GM12878 (cell line): ENCODE measurements around the gene SPR. TPM values are rescaled to one million over a fixed set of nuclear protein-coding genes. Genes with fewer than 3 reads are reported as not detected.
A peak's percentile ranks its signal among the peaks of the same experiment; 100 is the strongest.

Source experiments
- ATAC-seq: fragments of 200-7000 bp; cut with Tn5 transposase; 3 replicates; pipeline ENCODE4 v1.9.1; 2020; ENCODE audit warnings: mild to moderate bottlenecking, moderate library complexity
- BruUV-seq: library from RNA; stranded (reverse); fragments of 400-500 nt; replicated peaks from 2 replicates; lab custom pipeline; 2021; lab: Mats Ljungman, UMichigan
- CTCF ChIA-PET: fragments of 300-600 bp; sonication (Branson Sonifier 250); formaldehyde crosslinking; extraction: SDS; loops from one replicate; lab custom pipeline; 2021; ENCODE audit warnings: inconsistent platforms; lab: Yijun Ruan, JAX
- POLR2A ChIA-PET: fragments of 350-600 bp; formaldehyde crosslinking; extraction: SDS; loops from one replicate; lab custom pipeline; 2021; ENCODE audit warnings: inconsistent platforms; lab: Charles Lee
- RAD21 ChIA-PET: fragments of 300-600 bp; sonication (Branson Sonifier 250); formaldehyde crosslinking; loops from one replicate; lab custom pipeline; 2023; ENCODE audit warnings: antibody characterized with exemption; ENCODE audit not compliant: unreplicated experiment; lab: Charles Lee
- SMC1A ChIA-PET: fragments of 300-600 bp; sonication (Branson Sonifier 250); formaldehyde crosslinking; loops from one replicate; lab custom pipeline; 2023; ENCODE audit not compliant: unreplicated experiment, uncharacterized antibody; lab: Charles Lee
- DNase-seq: peaks from one replicate; pipeline ENCODE4 v3.0.0-alpha.2; 2011; ENCODE audit warnings: low read depth, low spot score
- FAIRE-seq: peaks from 3 replicates; lab custom pipeline; 2011; peaks lifted over from hg19 to GRCh38; lab: Jason Lieb, UNC
- H2AFZ ChIP-seq: 2 replicates; pipeline ENCODE4 v1.6.0; 2011; ENCODE audit warnings: low read depth, low read length, control low read depth; ENCODE audit not compliant: control insufficient read depth
- H3K27ac ChIP-seq: 2 replicates; pipeline ENCODE4 v1.5.1; 2011; ENCODE audit warnings: control low read depth; ENCODE audit not compliant: control insufficient read depth, insufficient read depth
- H3K27me3 ChIP-seq, 2 experiments: replicated peaks in 1 of 2; 2 replicates each; pipeline versions ENCODE4 v1.6.0 to v1.6.1; 2011; ENCODE audit warnings: low read length in 1 of 2; ENCODE audit not compliant: control insufficient read depth in 2 of 2, insufficient read depth in 2 of 2
- H3K36me3 ChIP-seq, 2 experiments: 2 replicates each; pipeline ENCODE4 v1.5.1; 2011; ENCODE audit warnings: low read length in 1 of 2; ENCODE audit not compliant: control insufficient read depth in 2 of 2, insufficient read depth in 2 of 2
- H3K4me1 ChIP-seq: 2 replicates; pipeline ENCODE4 v1.6.1; 2011; ENCODE audit warnings: mild to moderate bottlenecking, low read length, moderate library complexity, mixed read lengths; ENCODE audit not compliant: control insufficient read depth, insufficient read depth
- H3K4me2 ChIP-seq: 2 replicates; pipeline ENCODE4 v1.6.0; 2011; ENCODE audit warnings: control low read depth; ENCODE audit not compliant: control insufficient read depth, insufficient read depth
- H3K4me3 ChIP-seq: fragments of 200-600 bp; sonication (generic); 2 replicates; pipeline ENCODE4 v1.5.1; 2016
- H3K79me2 ChIP-seq: 2 replicates; pipeline ENCODE4 v1.6.0; 2011; ENCODE audit warnings: low read length; ENCODE audit not compliant: control insufficient read depth, insufficient read depth
- H3K9ac ChIP-seq: 2 replicates; pipeline ENCODE4 v1.8.0; 2011; ENCODE audit warnings: low read length, control low read depth, mixed read lengths; ENCODE audit not compliant: control insufficient read depth, insufficient read depth
- H3K9me3 ChIP-seq: replicated peaks from 3 replicates; pipeline ENCODE4 v1.5.1; 2011; ENCODE audit warnings: mild to moderate bottlenecking, low read length; ENCODE audit not compliant: control insufficient read depth, insufficient read depth
- H4K20me1 ChIP-seq: 2 replicates; pipeline ENCODE4 v1.6.0; 2011; ENCODE audit not compliant: control insufficient read depth, insufficient read depth
- BRCA1 ChIP-seq: IDR thresholded peaks from 2 replicates; pipeline ENCODE4 v1.6.1; 2011; ENCODE audit warnings: low read depth, low read length, improper control_type of control experiment
- EZH2 ChIP-seq: IDR thresholded peaks from 2 replicates; pipeline ENCODE4 v1.6.1; 2012; ENCODE audit warnings: low read depth, mild to moderate bottlenecking, control low read depth, inconsistent platforms, low read length, borderline replicate concordance; ENCODE audit not compliant: control insufficient read depth
- IKZF1 ChIP-seq: fragments of 450-650 bp; conservative IDR thresholded peaks from 2 replicates; pipeline ENCODE4 v1.6.1; 2017; ENCODE audit warnings: antibody characterized with exemption, mild to moderate bottlenecking
- PBX3 ChIP-seq: IDR thresholded peaks from 2 replicates; pipeline ENCODE4 v1.6.1; 2011; ENCODE audit warnings: mild to moderate bottlenecking, low read depth, low read length, moderate library complexity; ENCODE audit not compliant: insufficient replicate concordance
- PKNOX1 ChIP-seq: fragments of 450-650 bp; IDR thresholded peaks from 2 replicates; pipeline ENCODE4 v1.6.1; 2016; ENCODE audit warnings: mild to moderate bottlenecking
- WGBS: methylation state at CpG from one replicate; pipeline ENCODE4 v1.1.6; 2016; ENCODE audit warnings: low lambda C conversion rate; ENCODE audit not compliant: insufficient replicate concordance, insufficient coverage; ENCODE audit errors: missing lambda C conversion rate; 5-methylcytosine and 5-hydroxymethylcytosine counted together
- in situ Hi-C: fragments of 300-500 bp; cut with MboI; formaldehyde crosslinking; loops from 9 replicates; pipeline ENCODE4 v1.14.3; 2018; ENCODE audit warnings: mixed read lengths
- intact Hi-C: fragments of 100-400 bp; cut with micrococcal nuclease; formaldehyde crosslinking; loops from one replicate; pipeline ENCODE4 v1.14.2; 2022; ENCODE audit not compliant: unreplicated experiment
- polyA plus RNA-seq, 11 experiments: library from polyadenylated mRNA; depleted of rRNA in 4 of 11; unstranded in 6 of 11; stranded (reverse) in 5 of 11; fragments of >200 nt; fragmentation: Nextera tagmentation in 4 of 11; fragmentation: Illumina TruSeq in 1 of 11; extraction: Ambion mirVana in 4 of 11; extraction: Trizol in 1 of 11; gene quantifications; 1 replicate in 1 of 11; 2 replicates in 10 of 11; pipeline versions ENCODE4 v1.2.1 to v1.2.3, GENCODE V29; 2011 to 2016; ENCODE audit warnings: inconsistent platforms in 2 of 11, missing spikeins in 2 of 11, low read depth in 1 of 11
- total RNA-seq, 4 experiments: library from RNA; depleted of rRNA in 3 of 4; stranded (reverse); fragments of >200 nt in 3 of 4; fragmentation: Illumina TruSeq in 1 of 4; extraction: Trizol in 1 of 4; gene quantifications; 2 replicates each; pipeline versions ENCODE4 v1.2.1 to v1.2.3, GENCODE V29; 2013 to 2021

Gene SPR
- total and polyA plus RNA-seq, 10 of the 15 experiments (the other 5 are each of a cell fraction or from before 2014, with no cell fraction given) = 0.68 to 7.8 (median 2.5) TPM

- ChIA-PET POLR2A (interaction anchor here (0.6 to 5.8 kb wide), 4 partner anchors 12 to 27 kb away, joined by 3 to 42 read pairs (median 4); partner anchors contain the start of gene SPR), SMC1A (interaction anchor here (1.3 to 5.6 kb wide), 5 partner anchors 12 to 21 kb away, joined by 3 to 48 read pairs (median 6); no protein-coding TSS in a partner anchor), RAD21 (interaction anchor here (1.4 to 6.7 kb wide), 3 partner anchors 16 to 59 kb away, joined by 4 to 88 read pairs (median 7); no protein-coding TSS in a partner anchor), CTCF (interaction anchor here (1.0 to 6.3 kb wide), 5 partner anchors 12 to 263 kb away, joined by 4 to 106 read pairs (median 5); no protein-coding TSS in a partner anchor)
- intact Hi-C loops = loop anchor here (5.0 kb wide), 1 partner anchor 158 kb away; the partner anchor contains the start of gene SFXN5
- Histone ChIP-seq H2AFZ (no peak overlapping the region), H3K4me1 (peaks cover 9% of the 10 kb centered on the region), H3K79me2 (no peaks in the 10 kb centered on the region), H3K9me3 (no peaks in the 10 kb centered on the region), H4K20me1 (no peaks in the 10 kb centered on the region), H3K27ac (no peak overlapping the region), H3K36me3 (no peaks in the 10 kb centered on the region), H3K9ac (no peak overlapping the region), H3K27me3 (peaks cover 9 to 38% of the 10 kb centered on the region in 2 experiments), H3K4me2 (peak overlapping the region; percentile 90; the same call in 1 of the 2 replicates), H3K4me3 (no peak overlapping the region)
- ATAC-seq = no peak
- WGBS = 13% methylated on average over 17 of the region's 17 CpGs
- DNase-seq = no peak
- no TSS peak for BruUV-seq
- peak; percentile 14; the same call in 1 of the 2 replicates for TF ChIP-seq IKZF1
- 0 out of 2 replicates have a peak, but pooled peaks have one; percentile 50 for TF ChIP-seq EZH2
- TF ChIP-seq PBX3 = no peak
- peak; percentile 41; the same call in 1 of the 2 replicates for TF ChIP-seq PKNOX1
- no peak for TF ChIP-seq BRCA1
- no peak for FAIRE-seq
- in situ Hi-C loops = no loop called here
Observed at GRCh38 chr2:72914589-72915319, 27.5 kb downstream of the SPR start.
